Activated naive CD8-positive, alpha-beta T cell treated with anti-CD3 and anti-CD28 coated beads, Interleukin-2, amount 50 U/mL, for 24 hours (primary cell): Measurements from ENCODE around the gene SMARCE1.
A peak's percentile ranks its signal among the peaks of the same experiment; 100 is the strongest.

Experiments used
- ATAC-seq: fragments of 150-1000 bp; cut with Tn5 transposase; one replicate; pipeline ENCODE4 v1.10.0; 2021
- DNase-seq: peaks from one replicate; pipeline ENCODE4 v3.0.0; 2021
- H3K27ac Mint-ChIP-seq: one replicate; pipeline ENCODE4 v1.8.0; 2021; ENCODE audit warnings: mild to moderate bottlenecking, mixed read lengths
- H3K27me3 Mint-ChIP-seq: one replicate; pipeline ENCODE4 v1.8.0; 2021; ENCODE audit warnings: mixed read lengths
- H3K36me3 Mint-ChIP-seq: one replicate; pipeline ENCODE4 v1.8.0; 2021; ENCODE audit warnings: low read depth, mixed read lengths
- H3K4me1 Mint-ChIP-seq: one replicate; pipeline ENCODE4 v1.8.0; 2021; ENCODE audit warnings: mixed read lengths
- H3K4me3 Mint-ChIP-seq: one replicate; pipeline ENCODE4 v1.8.0; 2021; ENCODE audit warnings: mild to moderate bottlenecking, moderate library complexity, mixed read lengths
- H3K9me3 Mint-ChIP-seq: one replicate; pipeline ENCODE4 v1.8.0; 2021; ENCODE audit warnings: mixed read lengths

The SMARCE1 gene

GRCh38 chr17:40608061-40608581, 39.5 kb downstream of the SMARCE1 start:
- ATAC-seq = peak; percentile 71
- Mint-ChIP-seq H3K36me3 (no peaks in the 10 kb centered on the region), H3K9me3 (no peaks in the 10 kb centered on the region), H3K4me1 (peaks cover 99% of the 10 kb centered on the region), H3K27ac (peak overlapping the region; percentile 58), H3K27me3 (no peaks in the 10 kb centered on the region), H3K4me3 (peak overlapping the region; percentile 25)
- no peak for DNase-seq

- H3K27ac Mint-ChIP-seq = peak overlapping the region; percentile 58
- H3K4me1 Mint-ChIP-seq = peaks cover 99% of the 10 kb centered on the region
- no peaks in the 10 kb centered on the region for H3K36me3 Mint-ChIP-seq
- H3K9me3 Mint-ChIP-seq = no peaks in the 10 kb centered on the region
- no peaks in the 10 kb centered on the region for H3K27me3 Mint-ChIP-seq
- ATAC-seq = peak; percentile 12
- H3K4me3 Mint-ChIP-seq = peak overlapping the region; percentile 25
- DNase-seq = peak; percentile 51
Observed at GRCh38 chr17:40607641-40608040, 40.0 kb downstream of the SMARCE1 start.

DNA sequence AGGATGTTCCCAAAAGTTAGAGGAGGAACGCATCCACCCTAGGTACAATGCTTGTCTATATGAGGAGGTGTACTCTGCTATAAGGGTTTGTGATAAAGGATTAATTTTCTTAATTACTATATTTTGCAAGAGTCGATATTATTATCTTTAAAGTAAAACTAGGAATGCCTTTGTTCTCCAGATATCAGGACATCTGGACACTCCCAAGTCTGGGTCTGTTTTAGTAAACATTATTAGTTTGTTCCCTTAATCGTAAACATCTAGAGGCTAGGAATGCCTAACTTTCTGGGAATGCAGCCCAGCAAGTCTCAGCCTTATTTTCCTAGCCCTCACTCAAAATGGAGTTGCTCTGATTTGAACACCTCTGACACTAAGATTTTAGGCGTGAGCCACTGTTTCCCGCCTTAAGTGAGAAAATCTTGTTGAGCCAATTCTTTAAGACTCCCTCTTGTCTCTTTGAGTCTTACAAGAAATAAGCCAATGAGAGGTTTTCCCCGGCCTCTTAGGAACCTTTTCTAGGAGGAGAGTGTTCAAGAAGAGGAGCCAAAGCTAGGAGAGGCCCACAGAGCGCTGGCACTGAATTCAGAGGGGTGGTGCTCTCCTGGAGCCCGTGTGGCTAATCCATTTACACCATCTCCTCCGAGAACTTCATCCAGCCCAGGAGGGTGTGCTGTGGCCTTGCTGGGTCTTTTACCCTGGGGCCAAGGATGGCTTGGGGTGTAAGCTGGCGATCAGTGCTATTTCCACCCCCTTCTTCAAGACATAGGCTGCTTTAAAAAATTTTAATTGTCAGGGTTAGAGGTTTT, 40.9 kb downstream of the SMARCE1 start:
- DNase-seq = no peak
- Mint-ChIP-seq H3K9me3 (no peaks in the 10 kb centered on the region), H3K27me3 (no peaks in the 10 kb centered on the region), H3K4me1 (peaks cover 100% of the 10 kb centered on the region), H3K4me3 (no peak overlapping the region), H3K36me3 (no peaks in the 10 kb centered on the region), H3K27ac (peak overlapping the region; percentile 58)
- no peak for ATAC-seq

DNA sequence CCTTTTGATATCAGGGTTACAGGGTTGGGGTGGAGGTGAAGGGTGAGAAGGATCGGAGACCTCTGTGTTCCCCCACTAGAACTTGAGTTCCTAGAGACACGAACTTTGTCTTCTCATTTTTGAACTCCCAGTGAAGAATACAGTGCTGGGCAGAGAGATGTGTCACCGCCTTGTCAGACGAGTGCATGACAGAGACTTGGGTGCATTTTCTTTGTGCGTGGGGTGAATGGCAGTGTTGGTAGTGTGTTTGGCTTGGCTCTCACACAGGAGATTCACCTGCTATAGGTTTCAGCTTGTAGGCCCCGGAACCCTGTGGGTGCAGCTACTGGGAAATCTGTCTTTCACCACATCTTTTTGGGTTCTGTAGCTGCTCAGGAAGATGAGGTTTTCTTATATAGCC, 42.3 kb downstream of the SMARCE1 start:
- H3K27ac Mint-ChIP-seq = peak overlapping the region; percentile 68
- H3K36me3 Mint-ChIP-seq = no peaks in the 10 kb centered on the region
- ATAC-seq (peak; percentile 67), DNase-seq (peak; percentile 57)
- no peaks in the 10 kb centered on the region for H3K27me3 Mint-ChIP-seq
- peak overlapping the region; percentile 51 for H3K4me3 Mint-ChIP-seq
- H3K9me3 Mint-ChIP-seq = no peaks in the 10 kb centered on the region
- peaks cover 100% of the 10 kb centered on the region for H3K4me1 Mint-ChIP-seq

DNA sequence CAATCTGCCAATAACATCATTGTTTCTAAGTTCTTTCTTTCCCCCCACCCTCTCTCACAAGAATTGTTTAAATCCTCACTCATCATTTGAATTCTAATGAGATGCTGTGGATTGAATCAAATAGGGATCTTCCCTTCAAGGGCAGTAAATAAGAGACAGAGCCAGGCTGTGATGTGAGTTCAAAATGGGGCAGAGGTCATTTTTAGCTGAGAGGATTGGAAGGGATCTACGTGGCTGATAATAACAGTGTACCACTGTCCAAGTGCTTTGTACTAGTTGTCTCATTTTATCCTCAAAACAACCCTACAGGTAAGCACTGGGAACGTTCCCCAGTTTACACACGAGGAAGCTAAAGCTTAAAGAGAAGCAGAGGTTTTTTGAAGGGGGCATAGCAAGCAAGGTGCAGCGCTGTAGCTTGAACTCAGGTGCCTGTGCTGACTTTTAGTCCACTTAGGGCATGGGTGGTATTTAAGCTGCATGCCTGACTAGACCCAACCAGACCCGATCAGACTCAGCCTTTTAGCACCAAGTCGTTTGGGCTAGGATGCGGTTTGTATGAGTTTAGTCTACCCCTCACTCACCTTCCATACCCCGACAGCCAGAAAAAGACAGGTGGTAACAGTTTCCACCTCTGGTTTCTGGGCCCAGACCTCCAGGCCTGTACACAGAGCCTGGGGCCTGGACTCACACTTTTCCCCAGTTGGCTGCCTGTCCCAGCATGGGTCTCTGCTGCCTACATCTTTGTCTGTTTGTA, 43.1 kb downstream of the SMARCE1 start:
- peaks cover 100% of the 10 kb centered on the region for H3K4me1 Mint-ChIP-seq
- H3K9me3 Mint-ChIP-seq = no peaks in the 10 kb centered on the region
- H3K4me3 Mint-ChIP-seq = peak overlapping the region; percentile 51
- H3K27ac Mint-ChIP-seq = peak overlapping the region; percentile 68
- H3K36me3 Mint-ChIP-seq = no peaks in the 10 kb centered on the region
- H3K27me3 Mint-ChIP-seq = no peaks in the 10 kb centered on the region
- ATAC-seq = no peak
- DNase-seq = no peak

GRCh38 chr17:40602445-40603443, 44.9 kb downstream of the SMARCE1 start:
- Mint-ChIP-seq H3K27ac (peak overlapping the region; percentile 96), H3K4me3 (peak overlapping the region; percentile 64), H3K4me1 (peaks cover 100% of the 10 kb centered on the region), H3K36me3 (no peaks in the 10 kb centered on the region), H3K27me3 (no peaks in the 10 kb centered on the region), H3K9me3 (no peaks in the 10 kb centered on the region)
- DNase-seq (peak; percentile 79), ATAC-seq (peak; percentile 50)

- Mint-ChIP-seq H3K27me3 (no peaks in the 10 kb centered on the region), H3K36me3 (peaks cover 11% of the 10 kb centered on the region), H3K27ac (peak overlapping the region; percentile 97), H3K9me3 (peaks cover 11% of the 10 kb centered on the region), H3K4me3 (no peak overlapping the region), H3K4me1 (peaks cover 100% of the 10 kb centered on the region)
- no peak for DNase-seq
- ATAC-seq = no peak
Observed at GRCh38 chr17:40600486-40601046, 47.1 kb downstream of the SMARCE1 start.

DNA sequence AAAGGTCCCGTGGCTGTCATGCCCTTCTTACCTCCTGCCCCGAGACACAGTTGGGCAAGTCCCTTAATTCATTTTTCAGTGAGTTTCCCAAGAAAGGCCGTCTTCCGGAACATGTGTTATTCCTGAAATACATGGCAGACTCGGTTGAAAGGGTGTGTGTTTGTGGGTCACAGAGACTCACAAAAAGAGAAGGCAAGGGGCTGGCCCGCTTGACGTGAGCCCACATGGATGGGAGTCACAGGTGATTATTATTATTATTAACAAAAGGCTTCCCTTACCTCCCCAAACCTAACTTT, 48.2 kb downstream of the SMARCE1 start:
- peak overlapping the region; percentile 71 for H3K4me3 Mint-ChIP-seq
- no peak for DNase-seq
- H3K9me3 Mint-ChIP-seq = peaks cover 13% of the 10 kb centered on the region
- H3K4me1 Mint-ChIP-seq = peaks cover 99% of the 10 kb centered on the region
- H3K27ac Mint-ChIP-seq = peak overlapping the region; percentile 97
- no peaks in the 10 kb centered on the region for H3K27me3 Mint-ChIP-seq
- H3K36me3 Mint-ChIP-seq = peaks cover 14% of the 10 kb centered on the region
- no peak for ATAC-seq

DNA sequence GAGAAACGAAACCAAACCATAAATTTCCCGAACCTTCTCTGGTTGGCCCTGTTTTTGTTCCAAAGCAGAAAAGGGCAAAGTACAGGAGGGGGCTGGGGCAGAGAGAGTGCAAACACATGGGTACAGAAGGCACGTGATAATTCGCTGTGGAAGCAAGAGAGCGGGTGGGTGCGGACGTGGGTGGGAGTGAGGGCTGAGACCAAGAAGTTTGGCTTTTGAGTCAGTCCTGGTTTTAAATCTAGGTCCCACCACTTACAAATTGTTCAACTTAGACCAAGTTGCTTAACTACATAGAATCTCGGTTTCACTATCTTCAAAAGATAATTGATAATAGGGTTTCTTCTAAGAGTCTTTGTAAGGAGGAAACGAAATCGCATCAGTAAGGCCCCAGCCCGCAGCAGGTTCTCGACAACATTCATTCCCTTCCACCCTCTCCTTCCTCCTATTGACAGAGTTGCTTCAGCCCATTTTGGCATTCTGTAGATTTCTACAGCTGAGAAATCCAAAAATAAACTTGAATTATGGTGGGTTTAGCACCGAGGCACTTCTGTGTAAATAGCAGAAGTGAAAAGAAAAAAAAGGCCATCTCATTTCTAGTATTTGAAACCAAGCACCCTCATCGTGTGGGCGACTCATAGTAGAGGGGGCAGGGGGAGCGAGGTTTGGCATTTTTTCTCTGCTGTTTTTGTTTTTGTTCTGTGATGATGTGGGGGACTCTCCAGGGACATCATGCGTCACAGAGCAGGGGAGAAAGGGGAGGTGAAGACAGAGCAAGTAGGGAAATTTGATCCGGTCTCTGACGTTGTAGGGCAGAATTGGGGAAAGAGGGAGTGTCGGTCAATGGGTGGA, 48.8 kb downstream of the SMARCE1 start:
- H3K27ac Mint-ChIP-seq = peak overlapping the region; percentile 97
- ATAC-seq = peak; percentile 63
- H3K4me1 Mint-ChIP-seq = peaks cover 96% of the 10 kb centered on the region
- H3K27me3 Mint-ChIP-seq = no peaks in the 10 kb centered on the region
- peak; percentile 80 for DNase-seq
- peak overlapping the region; percentile 71 for H3K4me3 Mint-ChIP-seq
- H3K36me3 Mint-ChIP-seq = peaks cover 14% of the 10 kb centered on the region
- H3K9me3 Mint-ChIP-seq = peaks cover 13% of the 10 kb centered on the region

- H3K4me1 Mint-ChIP-seq = peaks cover 90% of the 10 kb centered on the region
Observed at GRCh38 chr17:40598301-40598618, 49.4 kb downstream of the SMARCE1 start.

GRCh38 chr17:40597556-40598300, 49.9 kb downstream of the SMARCE1 start:
- H3K4me1 Mint-ChIP-seq = peaks cover 86% of the 10 kb centered on the region
- DNase-seq (no peak), ATAC-seq (no peak)
- H3K27me3 Mint-ChIP-seq = no peaks in the 10 kb centered on the region
- peak overlapping the region; percentile 71 for H3K4me3 Mint-ChIP-seq
- H3K27ac Mint-ChIP-seq = peak overlapping the region; percentile 97
- peaks cover 13% of the 10 kb centered on the region for H3K9me3 Mint-ChIP-seq
- H3K36me3 Mint-ChIP-seq = peaks cover 14% of the 10 kb centered on the region

More at GRCh38 chr17:40598301-40598618, 49.4 kb downstream of the SMARCE1 start:
- H3K9me3 Mint-ChIP-seq = peaks cover 13% of the 10 kb centered on the region
- H3K27ac Mint-ChIP-seq = peak overlapping the region; percentile 97
- H3K4me3 Mint-ChIP-seq = peak overlapping the region; percentile 71
- H3K27me3 Mint-ChIP-seq = no peaks in the 10 kb centered on the region
- DNase-seq = no peak
- no peak for ATAC-seq
- H3K36me3 Mint-ChIP-seq = peaks cover 14% of the 10 kb centered on the region

- DNase-seq = no peak
- peaks cover 81% of the 10 kb centered on the region for H3K4me1 Mint-ChIP-seq
Observed at GRCh38 chr17:40597156-40597555, 50.5 kb downstream of the SMARCE1 start.

More at GRCh38 chr17:40597156-40597555, 50.5 kb downstream of the SMARCE1 start:
- peak overlapping the region; percentile 71 for H3K4me3 Mint-ChIP-seq
- peaks cover 13% of the 10 kb centered on the region for H3K9me3 Mint-ChIP-seq
- no peak for ATAC-seq
- peaks cover 14% of the 10 kb centered on the region for H3K36me3 Mint-ChIP-seq
- no peaks in the 10 kb centered on the region for H3K27me3 Mint-ChIP-seq
- peak overlapping the region; percentile 97 for H3K27ac Mint-ChIP-seq
